Trophoblast cell (in vitro differentiated cells and primary cell): ENCODE data around the gene PCDHB15.

Source experiments
- DNase-seq, 2 donors: peaks; one replicate each; pipeline ENCODE4 v3.0.0-alpha.2; 2016
- H2AFZ ChIP-seq: 2 replicates; pipeline ENCODE4 v1.6.1; 2013; ENCODE audit warnings: low read length, moderate library complexity, mild to moderate bottlenecking; ENCODE audit not compliant: insufficient read depth, poor library complexity
- H2AK5ac ChIP-seq: 2 replicates; pipeline ENCODE4 v1.6.1; 2013; ENCODE audit warnings: mild to moderate bottlenecking, low read length
- H2BK120ac ChIP-seq: 2 replicates; pipeline ENCODE4 v1.6.1; 2013; ENCODE audit warnings: low read length, mild to moderate bottlenecking, moderate library complexity; ENCODE audit not compliant: insufficient read depth, poor library complexity
- H2BK12ac ChIP-seq: 2 replicates; pipeline ENCODE4 v1.6.1; 2013; ENCODE audit warnings: mild to moderate bottlenecking, low read length, moderate library complexity
- H2BK5ac ChIP-seq: 2 replicates; pipeline ENCODE4 v1.6.1; 2013; ENCODE audit warnings: low read length, low read depth, moderate library complexity, mild to moderate bottlenecking; ENCODE audit not compliant: poor library complexity
- H3K14ac ChIP-seq: 2 replicates; pipeline ENCODE4 v1.6.1; 2013; ENCODE audit warnings: mild to moderate bottlenecking, low read length
- H3K18ac ChIP-seq: 2 replicates; pipeline ENCODE4 v1.6.1; 2013; ENCODE audit warnings: mild to moderate bottlenecking, low read length
- H3K23ac ChIP-seq: 2 replicates; pipeline ENCODE4 v1.6.1; 2013; ENCODE audit warnings: low read length
- H3K27ac ChIP-seq: 2 replicates; pipeline ENCODE4 v1.5.1; 2013; ENCODE audit warnings: low read depth, mild to moderate bottlenecking, inconsistent platforms, low read length, moderate library complexity
- H3K27me3 ChIP-seq: 2 replicates; pipeline ENCODE4 v1.6.1; 2013; ENCODE audit warnings: inconsistent platforms, mild to moderate bottlenecking, low read length, moderate library complexity; ENCODE audit not compliant: insufficient read depth
- H3K36me3 ChIP-seq, 2 experiments: 1 replicate in 1 of 2; 2 replicates in 1 of 2; pipeline ENCODE4 v1.6.1; 2013; ENCODE audit warnings: low read length in 2 of 2, mild to moderate bottlenecking in 2 of 2, moderate library complexity in 1 of 2; ENCODE audit not compliant: insufficient read depth in 2 of 2, control insufficient read depth in 1 of 2
- H3K4ac ChIP-seq: 2 replicates; pipeline ENCODE4 v1.6.1; 2013; ENCODE audit warnings: low read depth, mild to moderate bottlenecking, low read length, moderate library complexity
- H3K4me1 ChIP-seq, 2 experiments: 1 replicate in 1 of 2; 2 replicates in 1 of 2; pipeline ENCODE4 v1.6.1; 2013; ENCODE audit warnings: low read length in 2 of 2, mild to moderate bottlenecking in 2 of 2, moderate library complexity in 1 of 2; ENCODE audit not compliant: insufficient read depth in 2 of 2, control insufficient read depth in 1 of 2
- H3K4me2 ChIP-seq: 2 replicates; pipeline ENCODE4 v1.6.1; 2013; ENCODE audit warnings: inconsistent platforms, mild to moderate bottlenecking, low read length, moderate library complexity
- H3K4me3 ChIP-seq: 2 replicates; pipeline ENCODE4 v1.5.1; 2013; ENCODE audit warnings: mild to moderate bottlenecking, low read depth, low read length, inconsistent platforms
- H3K79me1 ChIP-seq: one replicate; pipeline ENCODE4 v1.6.1; 2013; ENCODE audit warnings: low read length
- H3K79me2 ChIP-seq: 2 replicates; pipeline ENCODE4 v1.6.1; 2013; ENCODE audit warnings: low read length, mild to moderate bottlenecking; ENCODE audit not compliant: control insufficient read depth, insufficient read depth, poor library complexity
- H3K9ac ChIP-seq: 2 replicates; pipeline ENCODE4 v1.6.1; 2013; ENCODE audit warnings: mild to moderate bottlenecking, low read length
- H3K9me3 ChIP-seq: 2 replicates; pipeline ENCODE4 v1.6.1; 2013; ENCODE audit warnings: low read depth, mild to moderate bottlenecking, control low read depth, inconsistent platforms, low read length; ENCODE audit not compliant: insufficient read depth
- H4K12ac ChIP-seq: 2 replicates; pipeline ENCODE4 v1.6.1; 2013; ENCODE audit warnings: low read depth, mild to moderate bottlenecking, low read length, moderate library complexity
- H4K8ac ChIP-seq: 2 replicates; pipeline ENCODE4 v1.6.1; 2013; ENCODE audit warnings: low read depth, mild to moderate bottlenecking, low read length, moderate library complexity
- H4K91ac ChIP-seq: one replicate; pipeline ENCODE4 v1.6.1; 2013; ENCODE audit warnings: low read depth, mild to moderate bottlenecking, low read length, moderate library complexity
- WGBS: extraction: QIAGEN DNeasy Blood & Tissue Kit; methylation state at CpG from one replicate; pipeline ENCODE4 v1.1.7; 2013; ENCODE audit warnings: missing lambda C conversion rate; ENCODE audit not compliant: insufficient read length, insufficient coverage; ENCODE audit errors: extremely low coverage; 5-methylcytosine and 5-hydroxymethylcytosine counted together

The PCDHB15 gene

GRCh38 chr5:141298376-141298775 lies 53.2 kb downstream of the PCDHB15 start:
- Histone ChIP-seq H3K4me1 (peaks cover 0 to 1% of the 10 kb centered on the region in 2 experiments), H3K36me3 (no peaks in the 10 kb centered on the region), H3K14ac (no peak overlapping the region), H3K4me3 (no peak overlapping the region), H3K23ac (no peak overlapping the region), H3K9me3 (peaks cover 8% of the 10 kb centered on the region), H2BK12ac (no peak overlapping the region), H3K9ac (no peak overlapping the region), H3K27ac (no peak overlapping the region), H4K91ac (no peak overlapping the region), H3K18ac (no peak overlapping the region), H3K27me3 (no peaks in the 10 kb centered on the region), H2BK120ac (no peak overlapping the region), H3K4me2 (no peak overlapping the region), H3K4ac (no peak overlapping the region), H3K79me1 (no peaks in the 10 kb centered on the region), H4K8ac (no peak overlapping the region), H4K12ac (no peak overlapping the region), H2AFZ (no peak overlapping the region), H2AK5ac (no peak overlapping the region), H2BK5ac (no peak overlapping the region), H3K79me2 (no peaks in the 10 kb centered on the region)
- no peak for DNase-seq
- no CpG with 5 or more reads among the region's 4 CpGs for WGBS
